NCI-H2081 treated with DMSO at 0.1 percent for 48 hours (cell line): ENCODE data around the gene RSF1.

Experiments
- DNase-seq: peaks from one replicate; lab custom pipeline; 2025; lab: John Stamatoyannopoulos, UW

RSF1 gene

DNA sequence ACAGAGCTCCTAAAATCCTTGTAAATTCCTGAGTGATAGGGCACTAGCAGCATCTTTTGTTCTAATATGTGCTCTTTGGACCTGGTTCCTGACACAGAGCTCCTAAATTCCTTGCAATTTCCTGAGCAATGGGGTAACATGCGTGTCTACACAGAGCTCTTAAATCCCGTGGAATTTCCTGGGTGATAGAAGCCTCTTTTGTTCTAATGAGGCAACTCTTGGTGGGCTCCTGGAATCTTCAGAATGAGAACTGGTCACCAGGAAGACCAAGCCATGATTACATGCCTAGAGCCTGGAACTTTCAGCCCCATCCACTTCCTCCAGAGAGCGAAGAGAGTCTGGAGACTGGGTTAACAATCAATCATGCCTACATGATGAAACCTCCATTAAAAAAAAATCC lies 19.0 kb downstream of the RSF1 start:
- DNase-seq, result no peak

DNA sequence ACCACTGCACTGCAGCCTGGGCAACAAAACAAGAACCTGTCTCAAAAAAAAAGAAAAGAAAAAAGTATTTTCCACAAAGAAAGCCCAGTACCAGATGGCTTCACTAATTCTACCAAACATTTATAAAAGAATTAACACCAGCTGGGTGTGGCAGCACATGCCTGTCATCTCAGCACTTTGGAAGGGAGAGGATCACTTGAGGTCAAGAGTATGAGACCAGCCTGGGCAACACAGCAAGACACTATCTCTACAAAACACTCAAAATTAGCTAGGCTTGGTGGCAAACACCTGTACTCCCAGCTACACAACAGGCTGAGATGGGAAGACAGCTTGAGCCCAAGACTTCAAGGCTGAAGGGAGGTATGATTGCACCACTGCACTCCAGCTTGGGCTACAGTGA lies 20.1 kb downstream of the RSF1 start:
- DNase-seq, result no peak

- DNase-seq, result no peak
Measured at GRCh38 chr11:77799338-77799737, 21.2 kb downstream of the RSF1 start.

- no peak for DNase-seq
Measured at GRCh38 chr11:77793972-77794371, 26.6 kb downstream of the RSF1 start.

- no peak for DNase-seq
Measured at GRCh38 chr11:77791301-77791700, 29.2 kb downstream of the RSF1 start.

GRCh38 chr11:77789731-77790476 lies 30.6 kb downstream of the RSF1 start:
- no peak for DNase-seq

GRCh38 chr11:77789061-77789730 lies 31.3 kb downstream of the RSF1 start:
- DNase-seq, result no peak

GRCh38 chr11:77784572-77784971 lies 36.0 kb downstream of the RSF1 start:
- no peak for DNase-seq

GRCh38 chr11:77783025-77783424 lies 37.5 kb downstream of the RSF1 start:
- DNase-seq, result no peak

- no peak for DNase-seq
Measured at GRCh38 chr11:77779935-77780334, 40.6 kb downstream of the RSF1 start.

DNA sequence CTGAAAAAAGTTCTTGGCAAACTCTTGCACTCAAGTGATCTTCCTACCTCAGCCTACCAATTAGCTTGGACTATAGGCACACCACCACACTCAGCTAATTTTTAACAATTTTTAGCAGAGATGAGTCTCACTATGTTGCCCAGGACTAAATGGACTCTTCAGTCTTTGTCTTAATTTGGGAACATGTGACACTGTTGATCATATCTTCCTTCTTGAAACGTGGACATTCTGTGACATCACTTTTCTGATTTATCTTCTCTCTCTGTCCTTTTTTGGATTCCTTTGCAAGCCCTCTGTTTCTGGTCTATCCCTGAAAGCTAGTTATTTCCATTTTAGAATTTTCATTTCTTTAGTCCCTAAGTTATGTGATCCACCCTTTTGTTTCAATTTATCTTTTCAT lies 42.0 kb downstream of the RSF1 start:
- DNase-seq, result no peak

GRCh38 chr11:77778118-77778517 lies 42.4 kb downstream of the RSF1 start:
- DNase-seq, result no peak

DNA sequence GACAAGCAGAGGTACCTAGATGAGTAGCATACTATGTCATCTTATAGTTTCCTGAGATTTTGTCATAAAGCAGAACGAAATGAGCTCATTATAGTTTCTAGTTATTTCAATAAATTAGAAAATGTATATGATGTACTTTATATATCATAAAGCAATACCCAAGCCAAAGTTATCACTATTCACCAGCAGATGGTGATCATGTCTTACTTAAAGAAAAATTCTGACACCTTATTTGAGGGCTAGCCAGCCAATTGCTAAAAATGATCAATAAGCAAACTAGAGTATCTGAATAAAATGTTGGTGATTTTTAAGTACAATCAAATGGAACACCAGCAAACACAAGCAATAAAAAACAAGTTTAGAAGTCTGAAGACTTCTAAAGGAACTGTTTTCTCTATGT lies 44.1 kb downstream of the RSF1 start:
- no peak for DNase-seq

- no peak for DNase-seq
Measured at GRCh38 chr11:77775936-77776335, 44.6 kb downstream of the RSF1 start.

DNA sequence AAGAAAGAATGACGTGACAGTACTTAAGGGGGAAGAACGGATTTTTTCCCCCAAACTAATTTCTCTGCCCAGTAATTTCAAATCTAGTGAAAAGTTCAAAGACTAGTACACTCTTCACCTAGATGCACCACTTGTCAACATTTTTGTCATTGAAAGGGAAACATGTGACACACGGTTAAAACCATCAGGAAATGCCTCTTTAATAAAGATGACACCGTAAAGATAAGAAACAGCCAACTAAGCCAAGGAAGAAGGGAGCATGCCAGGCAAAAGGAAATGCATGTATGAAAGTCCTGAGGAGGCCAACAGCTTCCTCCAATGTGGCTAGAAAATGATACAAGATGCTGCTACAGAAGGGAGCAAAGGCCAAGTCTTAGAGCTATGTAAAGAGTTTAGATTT lies 49.4 kb downstream of the RSF1 start:
- no peak for DNase-seq

- no peak for DNase-seq
Measured at GRCh38 chr11:77770629-77771028, 49.9 kb downstream of the RSF1 start.

DNA sequence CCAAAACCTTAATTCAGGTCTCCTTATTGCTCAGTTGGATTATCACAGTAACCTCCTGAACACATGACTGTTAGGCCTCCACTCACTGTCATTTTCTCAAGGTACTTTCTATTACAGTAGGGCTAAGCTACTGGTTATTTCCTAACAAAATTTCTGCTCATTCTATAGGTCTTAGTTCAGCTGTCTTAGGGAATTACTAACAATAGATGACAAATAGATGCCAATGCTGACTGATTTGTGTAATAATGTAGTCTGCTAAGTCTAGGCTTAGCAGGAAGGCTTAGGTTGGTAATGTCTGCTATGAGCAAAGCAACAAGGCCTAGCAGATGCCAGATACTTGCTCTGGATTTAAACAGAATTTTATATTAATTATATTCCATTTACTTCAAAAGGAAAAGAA lies 58.1 kb downstream of the RSF1 start:
- no peak for DNase-seq

GRCh38 chr11:77761491-77761890 lies 59.0 kb downstream of the RSF1 start:
- no peak for DNase-seq

DNA sequence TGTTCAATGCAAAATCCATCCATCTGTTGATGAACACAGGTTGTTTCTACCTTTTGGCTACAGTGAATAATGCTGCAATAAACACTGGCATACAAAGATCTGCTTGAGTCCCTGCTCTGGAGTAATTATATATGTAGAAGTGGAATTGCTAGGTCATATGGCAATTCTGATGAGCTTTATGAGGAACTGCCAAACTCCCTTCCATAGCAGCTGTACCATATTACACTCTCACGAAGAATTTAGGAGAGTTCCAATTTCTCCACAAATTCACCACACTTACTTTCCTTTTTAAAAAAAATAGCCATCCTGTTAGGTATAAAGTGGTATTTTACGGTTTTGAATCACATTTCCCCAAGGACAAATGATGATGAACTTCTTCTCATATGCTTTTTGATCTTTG lies 62.2 kb downstream of the RSF1 start:
- no peak for DNase-seq

- DNase-seq, result no peak
Measured at GRCh38 chr11:77753230-77753629, 67.3 kb downstream of the RSF1 start.

GRCh38 chr11:77752516-77752915 lies 68.0 kb downstream of the RSF1 start:
- no peak for DNase-seq

DNA sequence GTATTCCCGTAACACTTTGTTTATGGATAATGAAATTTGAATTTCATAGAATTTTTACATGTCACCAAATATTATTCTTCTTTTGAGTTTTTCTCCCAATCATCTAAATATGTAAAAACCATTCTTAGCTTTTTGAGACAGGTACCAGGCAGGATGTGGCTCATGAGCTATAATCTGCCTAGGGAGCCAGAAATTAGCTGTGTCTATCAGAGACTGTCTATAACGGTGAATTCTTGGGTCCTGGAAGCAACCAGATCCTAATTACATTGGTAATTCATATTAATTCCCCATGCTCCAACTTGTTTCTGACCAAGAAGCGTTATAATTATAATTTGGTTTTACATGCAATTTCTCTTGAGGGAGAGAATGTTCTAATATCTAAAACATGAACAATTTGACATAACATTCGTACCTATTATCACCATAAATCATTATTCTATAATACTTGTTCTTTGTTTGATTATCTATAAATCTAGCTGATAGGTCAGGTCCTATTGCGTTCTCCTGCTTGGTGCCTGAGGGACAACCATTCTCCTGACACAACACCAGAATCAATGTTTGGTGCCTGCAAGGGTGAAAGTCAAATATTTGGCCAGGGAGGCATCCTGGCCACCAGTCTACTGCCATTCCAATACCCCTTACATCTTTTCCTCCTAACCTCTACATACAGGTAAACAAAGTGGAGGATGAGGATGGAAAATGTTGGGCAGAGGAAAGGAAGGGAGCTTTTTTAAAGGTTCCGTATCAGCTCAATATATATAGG lies 69.9 kb downstream of the RSF1 start:
- no peak for DNase-seq

GRCh38 chr11:77749232-77749631 lies 71.3 kb downstream of the RSF1 start:
- DNase-seq, result no peak
